8988T (cell line): ENCODE results near the gene SLC34A1.
A peak's percentile ranks its signal among the peaks of the same experiment; 100 is the strongest.
"Not testable (repeated sequence)": the region's sequence is repeated elsewhere in the genome, so short reads cannot be mapped to it uniquely, and the experiment has no call there.

Source experiments
- DNase-seq: peaks from one replicate; pipeline ENCODE4 v3.0.0; 2011

Gene SLC34A1

GRCh38 chr5:177355162-177355867, 28.9 kb upstream of the SLC34A1 start:
- no peak for DNase-seq

- DNase-seq, result no peak
These were observed 28.4 kb upstream of the SLC34A1 start for GRCh38 chr5:177355868-177356168.

- DNase-seq, result no peak
These were observed 27.5 kb upstream of the SLC34A1 start for GRCh38 chr5:177356746-177357145.

- no peak for DNase-seq
These were observed 27.1 kb upstream of the SLC34A1 start for GRCh38 chr5:177357146-177357458.

- DNase-seq, result no peak
These were observed 26.5 kb upstream of the SLC34A1 start, which contains the start of gene RGS14 for GRCh38 chr5:177357459-177358351. Gene RGS14, plus strand, starts transcription at chr5:177357924. Its CDS starts 101 bp downstream, at chr5:177358025.

GRCh38 chr5:177358370-177358819, 25.8 kb upstream of the SLC34A1 start:
- DNase-seq, result no peak

GRCh38 chr5:177359451-177359851, 24.8 kb upstream of the SLC34A1 start:
- no peak for DNase-seq

GRCh38 chr5:177359860-177360259, 24.4 kb upstream of the SLC34A1 start:
- no peak for DNase-seq

- DNase-seq, result not testable (repeated sequence)
These were observed 23.5 kb upstream of the SLC34A1 start for GRCh38 chr5:177360740-177361139.

- DNase-seq, result no peak
These were observed 22.6 kb upstream of the SLC34A1 start for GRCh38 chr5:177361418-177362291.

GRCh38 chr5:177362292-177362609, 22.0 kb upstream of the SLC34A1 start:
- DNase-seq, result no peak

GRCh38 chr5:177362610-177363507, 21.4 kb upstream of the SLC34A1 start:
- DNase-seq, result peak; percentile 86

GRCh38 chr5:177363565-177363964, 20.7 kb upstream of the SLC34A1 start:
- no peak for DNase-seq

GRCh38 chr5:177364159-177364962, 19.9 kb upstream of the SLC34A1 start:
- DNase-seq, result no peak

- DNase-seq, result no peak
These were observed 18.2 kb upstream of the SLC34A1 start for GRCh38 chr5:177365845-177366527.

- peak; percentile 92 for DNase-seq
These were observed 17.5 kb upstream of the SLC34A1 start for GRCh38 chr5:177366528-177367322.

GRCh38 chr5:177367323-177367848, 16.8 kb upstream of the SLC34A1 start:
- no peak for DNase-seq

GRCh38 chr5:177367981-177368868, 16.0 kb upstream of the SLC34A1 start:
- DNase-seq, result no peak
